ENCODE data around the gene RTF2. TPM values are rescaled to one million over a fixed set of nuclear protein-coding genes. Genes with fewer than 3 reads are reported as not detected.

RTF2 gene
- total and polyA plus RNA-seq, 2 experiments from 2014 or later = 59.2 to 95.3 TPM

DNA sequence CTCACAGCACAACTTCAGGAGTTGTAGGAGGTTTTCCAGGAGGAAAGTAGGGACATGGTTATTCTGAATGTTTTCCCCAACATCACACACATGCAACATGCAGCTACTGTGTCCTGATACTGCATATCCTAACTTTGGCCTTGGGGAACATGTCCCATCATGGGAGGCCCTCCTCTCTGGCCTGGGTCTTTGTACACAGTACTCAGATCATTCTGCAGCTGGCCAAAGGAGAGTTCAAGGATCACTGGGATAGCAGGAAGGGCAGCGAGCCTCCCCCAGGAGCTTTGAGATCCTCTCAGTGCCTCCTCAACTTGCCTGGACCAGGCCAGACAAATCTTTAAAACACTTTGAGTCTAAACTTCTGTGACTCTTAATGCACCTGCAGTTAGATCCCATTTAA is 43.5 kb upstream of the RTF2 start:
- no peaks in the 10 kb centered on the region for H3K27me3 ChIP-seq
- H3K4me3 ChIP-seq = no peak overlapping the region
- TF ChIP-seq EZH2phosphoT487 (IDR thresholded peaks at IDR 0.05; ENCODE audit: low read depth, severe bottlenecking, unreplicated experiment) (no peak), CTCF (IDR thresholded peaks at IDR 0.05; ENCODE audit: poor library complexity) (no peak), EZH2 (IDR thresholded peaks at IDR 0.05; ENCODE audit: borderline replicate concordance) (no peak)
- H3K27ac ChIP-seq = no peak overlapping the region
- WGBS (ENCODE audit: low lambda C conversion rate, missing lambda C conversion rate) = 89% methylated on average over 1 of the region's 1 CpG
- H3K36me3 ChIP-seq (replicated peaks; ENCODE audit: insufficient read depth, low read depth) = no peaks in the 10 kb centered on the region
- no peaks in the 10 kb centered on the region for H3K9me2 ChIP-seq (replicated peaks; ENCODE audit: insufficient read depth)
- H3K4me2 ChIP-seq = no peak overlapping the region
- H3K79me2 ChIP-seq = no peaks in the 10 kb centered on the region
- DNase-seq (ENCODE audit: low spot score) = no peak
- H2AFZ ChIP-seq = no peak overlapping the region
- H3K4me1 ChIP-seq (ENCODE audit: insufficient read depth) = no peaks in the 10 kb centered on the region
- H3K9me3 ChIP-seq (ENCODE audit: low read depth) = no peaks in the 10 kb centered on the region
- H4K20me1 ChIP-seq (ENCODE audit: insufficient read depth, poor library complexity, severe bottlenecking) = no peaks in the 10 kb centered on the region

- H3K27me3 ChIP-seq = no peaks in the 10 kb centered on the region
- H3K9me2 ChIP-seq (replicated peaks; ENCODE audit: insufficient read depth) = no peaks in the 10 kb centered on the region
- no peak overlapping the region for H3K4me2 ChIP-seq
- no peaks in the 10 kb centered on the region for H3K9me3 ChIP-seq (ENCODE audit: low read depth)
- no peaks in the 10 kb centered on the region for H3K36me3 ChIP-seq (replicated peaks; ENCODE audit: insufficient read depth, low read depth)
- no peak overlapping the region for H2AFZ ChIP-seq
- no peak overlapping the region for H3K27ac ChIP-seq
- no peaks in the 10 kb centered on the region for H4K20me1 ChIP-seq (ENCODE audit: insufficient read depth, poor library complexity, severe bottlenecking)
- TF ChIP-seq EZH2 (IDR thresholded peaks at IDR 0.05; ENCODE audit: borderline replicate concordance) (no peak), CTCF (IDR thresholded peaks at IDR 0.05; ENCODE audit: poor library complexity) (no peak), EZH2phosphoT487 (IDR thresholded peaks at IDR 0.05; ENCODE audit: low read depth, severe bottlenecking, unreplicated experiment) (no peak)
- H3K79me2 ChIP-seq = no peaks in the 10 kb centered on the region
- no peaks in the 10 kb centered on the region for H3K4me1 ChIP-seq (ENCODE audit: insufficient read depth)
- H3K4me3 ChIP-seq = no peak overlapping the region
- WGBS (ENCODE audit: low lambda C conversion rate, missing lambda C conversion rate) = 86% methylated on average over 9 of the region's 9 CpGs
- no peak for DNase-seq (ENCODE audit: low spot score)
Observed at GRCh38 chr20:56426026-56426425, 42.4 kb upstream of the RTF2 start.

DNA sequence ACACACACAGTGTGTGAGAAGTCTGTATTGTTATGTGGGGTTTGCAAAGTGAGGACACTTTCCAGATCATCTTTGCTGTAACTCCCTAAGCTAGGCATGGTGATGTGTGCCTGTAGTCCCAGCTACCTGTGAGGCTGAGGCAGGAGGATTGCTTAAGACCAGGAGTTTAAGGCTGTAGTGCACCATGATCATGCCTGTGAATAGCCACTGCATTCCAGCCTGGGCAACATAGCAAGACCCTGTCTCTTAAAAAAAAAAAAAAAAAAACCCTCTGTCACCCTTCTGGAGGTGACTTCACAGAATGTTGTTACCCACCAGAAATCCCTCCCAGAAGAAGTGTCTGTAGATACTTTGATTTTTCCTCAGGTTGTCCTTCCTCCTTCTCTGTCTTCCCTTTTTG is 41.5 kb upstream of the RTF2 start:
- TF ChIP-seq EZH2 (IDR thresholded peaks at IDR 0.05; ENCODE audit: borderline replicate concordance) (no peak), EZH2phosphoT487 (IDR thresholded peaks at IDR 0.05; ENCODE audit: low read depth, severe bottlenecking, unreplicated experiment) (no peak)
- Histone ChIP-seq H4K20me1 (ENCODE audit: insufficient read depth, poor library complexity, severe bottlenecking) (no peaks in the 10 kb centered on the region), H3K36me3 (replicated peaks; ENCODE audit: insufficient read depth, low read depth) (no peaks in the 10 kb centered on the region), H3K79me2 (no peaks in the 10 kb centered on the region), H3K9me3 (ENCODE audit: low read depth) (no peaks in the 10 kb centered on the region), H2AFZ (no peak overlapping the region), H3K4me1 (ENCODE audit: insufficient read depth) (no peaks in the 10 kb centered on the region), H3K4me3 (no peak overlapping the region), H3K4me2 (no peak overlapping the region), H3K27ac (no peak overlapping the region), H3K27me3 (no peaks in the 10 kb centered on the region), H3K9me2 (replicated peaks; ENCODE audit: insufficient read depth) (no peaks in the 10 kb centered on the region)
- DNase-seq (ENCODE audit: low spot score) = no peak

DNA sequence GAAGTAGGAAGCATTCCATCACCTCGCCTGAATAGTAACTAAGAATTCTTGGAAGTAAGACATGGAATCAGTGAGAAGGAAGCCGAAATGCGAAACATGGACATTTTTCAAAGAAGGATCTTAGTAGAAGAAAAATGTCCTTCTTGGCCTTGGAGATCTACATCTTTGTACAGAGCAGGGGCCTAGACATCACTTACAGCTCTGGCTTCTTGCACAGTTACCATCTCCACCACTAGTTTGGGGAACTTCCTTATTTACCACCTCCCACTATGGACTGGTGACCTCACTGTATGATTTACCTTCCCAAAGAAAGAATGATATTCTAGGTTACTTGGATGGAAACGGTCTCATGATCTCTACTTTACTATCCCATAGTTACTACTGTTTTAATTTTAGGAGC is 40.6 kb upstream of the RTF2 start:
- Histone ChIP-seq H3K27me3 (no peaks in the 10 kb centered on the region), H3K4me2 (no peak overlapping the region), H3K4me3 (no peak overlapping the region), H2AFZ (no peak overlapping the region), H4K20me1 (ENCODE audit: insufficient read depth, poor library complexity, severe bottlenecking) (no peaks in the 10 kb centered on the region), H3K9me3 (ENCODE audit: low read depth) (no peaks in the 10 kb centered on the region), H3K79me2 (no peaks in the 10 kb centered on the region), H3K27ac (no peak overlapping the region), H3K4me1 (ENCODE audit: insufficient read depth) (no peaks in the 10 kb centered on the region), H3K9me2 (replicated peaks; ENCODE audit: insufficient read depth) (no peaks in the 10 kb centered on the region), H3K36me3 (replicated peaks; ENCODE audit: insufficient read depth, low read depth) (no peaks in the 10 kb centered on the region)
- DNase-seq (ENCODE audit: low spot score) = no peak
- TF ChIP-seq EZH2 (IDR thresholded peaks at IDR 0.05; ENCODE audit: borderline replicate concordance) (no peak), CTCF (IDR thresholded peaks at IDR 0.05; ENCODE audit: poor library complexity) (no peak), EZH2phosphoT487 (IDR thresholded peaks at IDR 0.05; ENCODE audit: low read depth, severe bottlenecking, unreplicated experiment) (no peak)
- WGBS (ENCODE audit: low lambda C conversion rate, missing lambda C conversion rate) = 81% methylated on average over 4 of the region's 4 CpGs

Data from hepatocyte (in vitro differentiated cells).